ENCODE results near the gene DAND5. TPM values are rescaled to one million over a fixed set of nuclear protein-coding genes. Genes with fewer than 3 reads are reported as not detected.

DAND5 gene
- total RNA-seq, 2 donors from 2014 or later = 1.8 TPM; not detected in 1

GRCh38 chr19:12936582-12936981 lies 32.8 kb upstream of the DAND5 start:
- H3K4me1 ChIP-seq (replicated peaks) = peaks cover 25% of the 10 kb centered on the region
- intact Hi-C loops (cut with DNase I) = loop anchor here (10.0 kb wide), 1 partner anchor 52 kb away; the partner anchor contains the start of genes DNASE2 and KLF1

GRCh38 chr19:12937093-12937926 lies 32.1 kb upstream of the DAND5 start:
- Histone ChIP-seq H3K4me3 (peak overlapping the region; percentile 99), H3K27ac (peak overlapping the region; percentile 30 to 49), H3K36me3 (peaks cover 9 to 16% of the 10 kb centered on the region in 2 donors), H3K4me1 (replicated peaks) (peaks cover 26% of the 10 kb centered on the region), H3K27me3 (replicated peaks; ENCODE audit: insufficient read depth) (no peaks in the 10 kb centered on the region), H3K9me3 (no peaks in the 10 kb centered on the region)
- intact Hi-C loops (cut with DNase I) = loop anchor here (10.0 kb wide), 1 partner anchor 53 kb away; the partner anchor contains the start of genes DNASE2 and KLF1
- TF ChIP-seq CTCF (IDR thresholded peaks at IDR 0.05) (no peak), POLR2AphosphoS5 (IDR thresholded peaks at IDR 0.05) (no peak), POLR2A (IDR thresholded peaks at IDR 0.05) (no peak)
- WGBS = 18% methylated on average over 23 of the region's 23 CpGs
- no peak for DNase-seq (ENCODE audit: low spot score)

More at GRCh38 chr19:12936582-12936981, 32.8 kb upstream of the DAND5 start:
- no peak overlapping the region for H3K27ac ChIP-seq
- no peak for DNase-seq (ENCODE audit: low spot score)
- peaks cover 9 to 16% of the 10 kb centered on the region in 2 donors for H3K36me3 ChIP-seq
- WGBS = 60% methylated on average over 7 of the region's 7 CpGs
- H3K27me3 ChIP-seq (replicated peaks; ENCODE audit: insufficient read depth) = no peaks in the 10 kb centered on the region
- H3K9me3 ChIP-seq = no peaks in the 10 kb centered on the region
- TF ChIP-seq POLR2A (IDR thresholded peaks at IDR 0.05) = no peak
- TF ChIP-seq POLR2AphosphoS5 (IDR thresholded peaks at IDR 0.05) = no peak
- no peak for TF ChIP-seq CTCF (IDR thresholded peaks at IDR 0.05)
- no peak overlapping the region for H3K4me3 ChIP-seq

GRCh38 chr19:12937927-12938778 lies 31.2 kb upstream of the DAND5 start, which contains the start of gene CALR:
CALR (plus strand) TSS chr19:12938609; CDS start chr19:12938680, 71 bp downstream.
- peak within 1 kb of the TSS; percentile 88 to 90 for H3K27ac ChIP-seq
- no peaks in the 10 kb centered on the region for H3K27me3 ChIP-seq (replicated peaks; ENCODE audit: insufficient read depth)
- 0% methylated on average over 57 of the region's 63 CpGs for WGBS
- no peaks in the 10 kb centered on the region for H3K9me3 ChIP-seq
- peak; percentile 100 for DNase-seq (ENCODE audit: low spot score)
- H3K4me3 ChIP-seq = peak within 1 kb of the TSS; percentile 99
- H3K4me1 ChIP-seq (replicated peaks) = peaks cover 21% of the 10 kb centered on the region
- intact Hi-C loops (cut with DNase I) = loop anchor here (10.0 kb wide), 1 partner anchor 53 kb away; the partner anchor contains the start of genes DNASE2 and KLF1
- TF ChIP-seq POLR2AphosphoS5 (IDR thresholded peaks at IDR 0.05) = peak; percentile 100
- peak in 2 of 4 experiments; percentile 21 to 45 for TF ChIP-seq CTCF (IDR thresholded peaks at IDR 0.05)
- TF ChIP-seq POLR2A (IDR thresholded peaks at IDR 0.05) = peak; percentile 100
- peaks cover 9 to 16% of the 10 kb centered on the region in 2 donors for H3K36me3 ChIP-seq

GRCh38 chr19:12938779-12939601 lies 30.4 kb upstream of the DAND5 start:
- WGBS = under 1% methylated on average over 54 of the region's 54 CpGs
- H3K27me3 ChIP-seq (replicated peaks; ENCODE audit: insufficient read depth) = no peaks in the 10 kb centered on the region
- TF ChIP-seq POLR2AphosphoS5 (IDR thresholded peaks at IDR 0.05) = no peak
- TF ChIP-seq POLR2A (IDR thresholded peaks at IDR 0.05) = no peak
- TF ChIP-seq CTCF (IDR thresholded peaks at IDR 0.05) = no peak
- H3K9me3 ChIP-seq = no peaks in the 10 kb centered on the region
- peak overlapping the region; percentile 88 to 90 for H3K27ac ChIP-seq
- peaks cover 28% of the 10 kb centered on the region for H3K4me1 ChIP-seq (replicated peaks)
- H3K36me3 ChIP-seq = peaks cover 15 to 16% of the 10 kb centered on the region in 2 donors
- intact Hi-C loops (cut with DNase I) = loop anchor here (10.0 kb wide), 1 partner anchor 54 kb away; the partner anchor contains the start of genes DNASE2 and KLF1
- peak overlapping the region; percentile 99 for H3K4me3 ChIP-seq
- no peak for DNase-seq (ENCODE audit: low spot score)
